Epithelial cell of prostate (primary cell): ENCODE measurements around the gene ITGB8.
A peak's percentile ranks its signal among the peaks of the same experiment; 100 is the strongest.
"Not testable (repeated sequence)": the region's sequence is repeated elsewhere in the genome, so short reads cannot be mapped to it uniquely, and the experiment has no call there.

Experiments used
- DNase-seq: peaks from one replicate; pipeline ENCODE4 v3.0.0-alpha.2; 2011; ENCODE audit warnings: low read depth, low spot score
- H3K27ac ChIP-seq: fragments of 450-650 bp; 2 replicates; pipeline ENCODE4 v1.5.1; 2017; ENCODE audit warnings: mild to moderate bottlenecking

Gene ITGB8

DNA sequence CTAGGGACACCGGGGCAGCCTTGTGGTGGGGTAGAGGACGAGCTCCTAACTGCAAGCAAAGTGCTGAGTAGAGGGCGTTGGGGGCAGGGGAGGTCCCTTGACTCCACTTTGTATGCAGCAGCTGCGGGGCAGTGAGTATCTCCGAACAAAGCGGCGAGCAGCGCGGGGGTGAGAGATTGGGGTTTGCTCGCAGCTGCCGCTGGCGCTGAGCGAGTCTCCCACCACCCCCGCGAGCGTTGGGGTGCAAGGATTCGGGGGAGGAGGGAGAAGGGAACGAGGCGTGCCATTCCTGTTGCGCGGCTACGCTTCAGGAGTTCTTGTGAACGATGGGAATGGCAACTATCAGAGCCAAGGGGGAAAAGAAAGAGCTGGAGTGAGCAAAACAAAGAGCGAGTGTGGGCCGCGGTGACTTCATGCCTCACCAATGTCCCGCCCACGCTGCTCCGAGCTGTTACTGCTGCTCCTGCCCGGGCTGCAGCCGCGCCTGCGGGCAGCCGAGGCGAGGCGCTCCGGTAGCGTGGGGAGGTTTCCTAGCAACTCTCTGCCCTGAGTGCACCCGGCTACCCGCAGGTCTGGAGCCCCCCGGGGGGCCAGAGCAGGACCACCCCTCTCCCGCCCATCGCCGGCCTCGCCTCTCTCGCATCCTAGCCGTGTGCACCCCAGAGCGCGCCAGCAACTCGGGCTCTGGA, at the start of gene ITGB8:
TSS of gene ITGB8 (plus strand) at position 662 of the 689 bp plus-strand sequence. CDS start 907 bp downstream, outside the sequence.
- H3K27ac ChIP-seq, result peak within 1 kb of the TSS; percentile 89
- DNase-seq, result peak; percentile 86

DNA sequence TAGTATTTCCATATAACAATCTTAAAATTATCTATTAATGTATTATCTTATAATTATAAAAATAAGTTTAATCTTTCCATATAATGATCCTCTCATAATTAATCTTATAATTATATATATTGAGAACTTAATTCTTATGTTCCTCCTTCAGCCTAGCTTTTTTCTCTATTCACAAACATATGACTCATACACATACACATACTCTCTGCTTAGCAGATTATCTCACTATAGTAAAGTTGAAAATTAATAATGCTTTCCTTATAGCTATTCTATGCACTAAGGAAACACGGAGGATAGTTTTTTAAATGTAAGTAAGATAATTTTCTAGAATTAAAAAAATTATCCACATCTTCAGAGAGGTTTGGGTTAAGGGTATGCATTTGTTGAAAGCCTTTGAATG, 47.7 kb upstream of the ITGB8 start:
- DNase-seq, result no peak
- H3K27ac ChIP-seq, result no peak overlapping the region

DNA sequence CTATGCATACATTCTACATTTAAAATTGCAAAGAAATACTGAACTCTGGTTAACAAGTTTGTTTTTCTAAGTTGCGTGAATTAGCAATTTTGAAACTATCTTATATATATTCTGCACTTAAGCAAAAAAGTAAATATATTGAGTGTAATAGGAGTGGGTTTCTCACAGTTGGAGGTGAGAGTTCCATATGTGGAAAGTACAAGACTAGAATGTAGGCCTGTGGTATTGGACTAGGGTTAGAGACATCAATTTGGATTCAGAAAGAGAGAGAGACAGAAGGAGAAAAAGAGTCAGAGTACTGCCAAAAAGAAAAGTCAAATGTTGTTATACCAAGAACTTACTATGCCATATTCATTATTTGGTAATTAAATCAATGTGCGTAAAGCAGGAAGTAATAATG, 47.3 kb upstream of the ITGB8 start:
- H3K27ac ChIP-seq, result no peak overlapping the region
- no peak for DNase-seq

DNA sequence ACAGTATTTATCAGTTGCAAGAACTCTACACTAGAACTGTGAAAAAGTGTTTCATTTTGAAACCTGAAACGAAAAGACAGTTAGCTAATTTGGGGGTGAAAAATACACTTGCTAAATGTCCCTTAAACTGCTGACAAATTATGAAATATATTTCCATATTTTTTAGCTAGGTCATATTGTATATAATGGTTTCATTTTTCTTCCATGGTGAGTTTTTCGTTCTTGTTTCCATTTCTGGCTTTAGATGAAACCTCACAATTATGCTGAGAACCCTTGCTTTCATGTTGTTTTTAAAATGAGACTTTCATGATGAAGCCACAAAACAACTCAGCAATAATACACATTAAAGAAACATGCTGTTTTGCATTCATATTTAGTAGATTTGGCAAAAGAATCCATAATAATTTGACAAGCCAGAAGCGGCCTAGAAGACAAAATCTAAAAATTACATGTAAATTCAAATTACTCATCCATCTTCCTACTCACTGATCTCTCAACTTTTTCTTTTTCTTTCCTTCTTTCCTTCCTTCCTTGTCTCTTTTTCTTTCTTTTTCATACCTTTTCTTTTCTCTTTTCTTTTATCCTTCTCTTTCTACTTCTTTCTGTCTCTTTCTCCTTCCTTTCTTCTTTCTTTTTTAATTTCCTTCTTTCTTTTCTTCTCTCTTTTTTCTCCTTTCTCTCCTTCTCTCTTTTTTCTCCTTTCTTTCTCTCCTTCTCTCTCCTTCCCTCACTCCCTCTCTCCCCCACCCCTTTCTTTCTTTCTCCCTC, 46.5 kb upstream of the ITGB8 start:
- H3K27ac ChIP-seq, result no peak overlapping the region
- DNase-seq, result no peak

DNA sequence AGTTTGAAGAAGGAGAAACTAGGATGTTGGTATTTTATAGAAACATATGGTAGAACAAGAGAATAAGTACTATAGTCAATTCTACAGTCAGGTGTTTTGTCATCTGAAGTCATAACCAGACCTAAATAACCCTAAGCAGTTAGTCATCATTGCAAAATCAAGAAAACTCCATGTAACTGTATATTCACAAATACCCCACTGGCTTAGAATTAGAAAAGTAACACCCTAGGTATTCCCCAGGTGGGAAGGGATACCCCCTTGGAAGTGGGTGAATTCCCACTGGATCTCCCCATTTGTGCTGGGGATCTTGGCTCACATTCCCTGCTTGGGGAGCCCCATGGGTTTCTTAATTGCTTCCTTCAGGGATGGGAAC, 45.9 kb upstream of the ITGB8 start:
- no peak overlapping the region for H3K27ac ChIP-seq
- no peak for DNase-seq

DNA sequence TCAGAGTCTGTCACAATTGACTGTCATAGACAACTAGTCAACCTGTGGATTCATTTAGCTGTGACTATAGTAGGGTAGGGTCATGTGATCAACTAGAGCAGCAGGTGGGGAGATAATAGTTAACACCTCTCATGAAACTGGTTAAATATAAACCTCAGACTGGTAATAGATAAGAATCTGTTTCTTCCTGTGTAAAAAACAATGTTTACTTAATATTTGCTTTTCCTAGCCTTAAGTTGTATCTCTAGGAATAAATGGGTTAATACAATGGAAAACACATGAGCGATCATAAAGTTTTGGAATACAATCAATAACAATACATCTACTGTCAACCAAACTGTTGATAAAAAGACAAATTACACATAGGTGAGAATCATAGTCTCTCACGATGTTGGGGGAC, 43.4 kb upstream of the ITGB8 start:
- no peak overlapping the region for H3K27ac ChIP-seq
- no peak for DNase-seq

DNA sequence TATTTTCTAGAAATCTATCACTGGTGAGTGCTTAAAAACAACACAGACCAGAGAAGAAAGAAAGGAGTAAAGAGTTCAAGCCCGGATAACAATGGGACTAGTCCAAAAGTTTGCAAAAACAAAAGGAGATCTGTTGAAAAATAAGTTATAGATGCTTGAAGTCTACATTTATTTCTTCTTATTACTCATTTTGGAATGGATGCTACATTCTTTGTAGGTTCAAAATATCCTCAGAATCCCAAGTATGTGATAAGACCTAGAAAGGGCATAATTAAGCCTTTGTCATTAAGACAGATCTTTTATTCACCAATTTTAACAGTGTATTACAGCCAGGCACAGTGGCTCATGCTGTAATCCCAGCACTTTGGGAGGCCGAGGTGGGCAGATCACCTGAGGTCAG, 42.7 kb upstream of the ITGB8 start:
- no peak overlapping the region for H3K27ac ChIP-seq
- no peak for DNase-seq

DNA sequence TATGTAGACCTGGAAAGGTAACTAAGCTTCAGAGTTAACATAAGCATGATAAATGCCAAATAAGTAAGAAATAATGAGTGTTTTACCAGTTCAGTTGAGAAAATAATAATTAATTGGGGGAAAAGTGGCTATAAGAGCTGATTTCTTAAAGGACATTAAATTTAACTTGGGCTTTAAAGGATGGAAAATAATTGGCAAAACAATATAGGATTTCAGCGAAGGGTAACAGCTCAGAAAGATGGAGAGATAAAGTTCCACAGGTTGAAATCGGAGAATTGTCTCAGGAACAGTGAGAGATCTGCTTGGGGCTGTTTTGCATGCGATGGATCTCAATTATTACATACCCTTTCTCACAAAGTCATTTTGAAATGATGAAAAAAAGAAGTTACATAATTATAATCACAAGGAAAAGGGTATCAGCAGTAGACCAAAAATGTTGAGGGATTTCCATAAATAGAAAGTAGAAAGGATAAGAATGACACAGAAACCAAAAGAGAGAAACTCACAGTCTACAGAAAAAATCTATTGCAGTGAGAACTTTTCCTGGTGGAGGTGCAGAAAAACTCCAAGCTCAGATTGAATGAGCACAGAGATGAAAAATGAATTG, 40.1 kb upstream of the ITGB8 start:
- no peak for DNase-seq
- no peak overlapping the region for H3K27ac ChIP-seq

DNA sequence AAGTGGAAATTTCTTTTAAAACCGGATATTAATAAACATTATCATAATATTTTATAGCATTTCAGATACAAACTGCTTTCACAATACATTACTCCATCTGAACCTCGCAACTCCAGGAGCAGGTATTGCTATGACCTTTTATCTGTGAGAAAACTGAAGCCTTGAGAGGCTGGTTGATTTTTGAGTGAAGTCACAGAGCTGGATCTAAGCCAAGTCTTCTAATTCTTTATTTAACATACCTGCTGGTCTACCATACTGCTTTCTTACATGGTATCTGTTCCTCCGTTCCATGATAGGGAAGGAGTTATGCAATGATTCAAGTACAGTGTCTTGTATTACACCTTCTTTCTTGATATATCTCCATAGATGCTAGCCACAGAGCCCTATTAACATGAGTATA, 37.4 kb upstream of the ITGB8 start:
- DNase-seq, result no peak
- no peak overlapping the region for H3K27ac ChIP-seq

DNA sequence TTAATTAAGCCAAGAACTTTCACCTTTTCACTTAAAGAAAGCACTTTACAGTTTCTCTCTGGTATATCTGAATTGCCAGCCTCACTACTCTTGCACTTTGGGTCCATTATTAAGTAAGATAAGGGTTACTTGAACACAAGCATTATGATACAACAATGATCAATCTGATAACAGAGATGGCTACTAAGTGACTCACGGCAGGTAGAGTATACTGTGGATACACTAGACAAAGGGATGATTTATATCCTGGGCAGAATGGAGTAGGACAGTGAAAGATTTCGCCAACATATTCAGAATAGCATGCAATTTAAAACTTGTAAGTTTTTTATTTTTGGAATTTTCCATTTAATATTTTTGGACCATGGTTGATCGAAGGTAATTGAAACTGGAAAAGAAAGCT, 34.3 kb upstream of the ITGB8 start:
- peak; percentile 34 for DNase-seq
- H3K27ac ChIP-seq, result peak overlapping the region; percentile 26

DNA sequence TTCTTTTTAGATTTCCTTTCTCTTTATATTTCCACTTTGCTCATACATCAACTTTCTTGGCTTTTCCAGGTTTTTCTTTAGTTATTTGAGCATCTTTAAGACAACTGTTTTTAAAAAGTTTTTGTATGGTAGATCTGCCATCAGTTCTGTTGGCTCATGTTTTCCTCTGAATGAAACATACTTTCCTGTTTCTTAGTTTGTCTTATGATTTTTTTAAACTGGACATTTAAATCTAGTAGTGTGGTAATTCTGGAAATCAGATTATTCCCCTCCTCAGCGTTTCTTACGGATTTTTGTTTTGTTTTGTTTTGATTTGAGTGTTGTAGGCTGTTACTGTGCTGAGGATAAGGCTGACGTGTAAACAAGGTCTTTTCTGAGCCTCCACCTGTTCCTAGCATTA, 33.8 kb upstream of the ITGB8 start:
- peak overlapping the region; percentile 26 for H3K27ac ChIP-seq

DNA sequence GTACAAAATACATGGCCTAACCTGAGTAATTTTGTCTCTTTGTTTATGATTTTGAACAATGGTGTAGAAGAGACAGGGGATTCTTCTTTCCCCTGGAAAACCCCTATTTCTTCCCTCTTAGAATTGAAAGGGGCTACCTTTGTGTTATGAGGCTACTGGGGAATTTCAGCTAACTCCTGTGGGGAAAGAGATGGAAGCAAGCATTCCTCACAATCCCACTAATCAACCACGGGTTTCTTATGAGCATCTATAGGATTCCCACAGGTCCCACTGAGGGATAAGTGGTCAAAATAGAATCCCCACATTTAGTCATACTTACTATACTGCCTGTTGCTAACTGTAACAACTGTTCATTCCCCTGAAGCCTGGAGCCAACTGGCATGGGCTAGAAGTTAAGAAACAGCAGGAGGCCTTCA, 32.2 kb upstream of the ITGB8 start:
- no peak overlapping the region for H3K27ac ChIP-seq
- no peak for DNase-seq

More for the DNA sequence above, 33.8 kb upstream of the ITGB8 start:
- DNase-seq, result no peak

DNA sequence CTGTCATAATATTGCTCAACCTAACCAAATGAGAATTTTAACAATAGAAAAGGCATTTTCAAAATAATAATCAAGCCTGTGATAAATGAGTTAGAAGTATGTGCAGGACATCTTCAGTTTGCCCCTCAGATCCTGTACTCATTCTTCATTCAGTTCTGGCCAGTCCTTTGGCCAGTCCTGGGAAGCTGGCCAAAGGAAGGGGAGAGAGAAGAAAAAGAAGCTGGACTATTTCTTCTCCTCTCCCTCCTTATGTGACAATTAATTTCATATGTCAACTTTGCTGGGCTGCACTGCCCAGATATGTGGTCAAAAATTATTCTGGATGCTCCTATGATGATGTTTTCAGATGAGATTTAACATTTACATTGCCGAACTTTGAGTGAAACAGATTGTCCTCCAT, 31.6 kb upstream of the ITGB8 start:
- H3K27ac ChIP-seq, result no peak overlapping the region
- no peak for DNase-seq

DNA sequence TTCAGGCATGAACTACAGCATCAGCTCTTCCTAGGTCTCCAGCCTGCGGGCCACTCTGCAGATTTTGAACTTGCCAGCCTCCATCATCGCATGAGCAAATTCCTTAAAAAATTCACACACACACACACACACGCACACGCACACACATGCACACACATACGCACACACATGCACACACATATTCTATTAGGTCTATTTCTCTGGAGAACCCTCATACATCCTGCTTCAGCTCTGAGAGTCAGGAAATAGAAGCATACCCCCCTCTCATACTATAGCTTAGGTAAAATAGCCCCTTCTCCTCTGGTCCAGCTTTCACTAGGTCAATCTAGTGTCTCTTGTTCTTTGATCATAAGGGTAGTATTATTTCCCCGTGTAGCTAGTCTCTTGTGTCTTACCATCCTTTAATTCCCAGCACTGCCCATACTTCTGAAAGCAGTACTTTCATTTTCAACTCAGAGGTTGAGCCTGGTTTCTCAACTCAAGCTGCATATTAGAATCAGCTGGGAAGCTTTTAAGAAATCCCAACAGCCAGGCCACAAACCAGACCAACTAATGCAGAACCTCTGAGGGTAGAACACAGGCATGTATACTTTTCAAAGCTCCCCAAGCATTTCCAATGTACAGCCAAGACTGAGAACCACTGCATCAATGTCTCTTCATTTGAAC, 30.9 kb upstream of the ITGB8 start:
- H3K27ac ChIP-seq, result no peak overlapping the region
- DNase-seq, result no peak

DNA sequence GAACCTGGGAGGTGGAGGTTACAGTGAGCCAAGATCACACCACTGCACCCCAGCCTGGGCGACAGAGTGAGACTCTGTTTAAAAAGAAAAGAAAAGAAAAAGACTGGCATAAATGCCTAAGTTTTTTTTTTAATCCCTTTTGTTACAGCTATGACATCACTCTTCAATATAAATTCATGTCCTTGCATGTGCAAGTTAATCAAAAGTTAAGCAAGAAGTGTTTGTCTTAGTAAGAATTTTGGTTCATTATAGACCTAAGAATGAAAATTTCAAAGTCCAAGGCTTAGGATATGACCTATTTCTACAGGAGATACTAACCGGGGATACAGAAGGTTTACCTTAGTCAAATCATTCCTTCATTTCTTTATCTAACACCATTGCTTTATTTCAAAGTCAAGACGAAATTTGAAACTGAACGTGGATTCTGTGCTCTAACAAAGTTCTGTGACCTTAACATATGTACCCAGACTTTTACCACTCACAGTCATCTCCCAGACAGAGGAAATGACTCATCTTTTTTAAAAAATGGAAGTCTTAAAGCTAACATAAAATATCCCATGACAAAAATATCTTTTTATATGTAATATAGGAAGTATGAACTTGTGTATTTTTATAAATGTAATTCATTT, 29.3 kb upstream of the ITGB8 start:
- DNase-seq, result peak; percentile 12
- H3K27ac ChIP-seq, result peak overlapping the region; percentile 86

DNA sequence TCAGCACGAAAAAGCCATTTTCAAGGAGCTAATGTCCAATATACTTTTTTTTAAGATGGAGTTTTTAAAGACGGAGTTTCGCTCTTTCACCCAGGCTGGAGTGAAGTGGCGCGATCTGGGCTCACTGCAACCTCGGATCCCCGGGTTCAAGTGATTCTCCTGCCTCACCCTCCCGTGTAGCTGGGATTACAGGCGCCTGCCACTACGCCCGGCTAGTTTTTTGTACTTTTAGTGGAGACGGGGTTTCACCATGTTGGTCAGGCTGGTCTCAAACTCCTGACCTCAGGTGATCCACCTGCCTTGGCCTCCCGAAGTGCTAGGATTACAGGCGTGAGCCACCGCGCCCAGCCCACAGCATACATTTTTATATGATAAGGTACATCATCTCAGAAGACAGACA, 28.4 kb upstream of the ITGB8 start:
- DNase-seq, result not testable (repeated sequence)
- peak overlapping the region; percentile 86 for H3K27ac ChIP-seq

DNA sequence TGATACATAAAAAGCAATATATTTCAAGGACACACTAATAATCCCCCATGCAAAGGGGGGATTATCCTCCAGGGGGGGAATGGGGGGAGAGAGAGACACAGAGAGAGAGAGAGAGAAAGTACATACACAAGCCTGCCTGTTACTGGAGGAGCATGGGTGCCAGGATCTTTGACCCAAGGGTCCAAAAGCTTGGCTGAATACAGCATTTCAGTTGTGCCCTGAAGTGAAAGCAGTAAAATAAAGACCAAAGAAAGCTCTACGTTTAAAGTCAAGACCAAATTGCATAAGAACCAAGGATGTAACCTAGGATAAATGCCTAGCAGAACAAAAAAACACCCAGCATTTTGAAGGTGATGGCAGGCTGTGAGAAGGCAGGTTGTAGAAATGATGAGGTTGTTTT, 27.8 kb upstream of the ITGB8 start:
- no peak for DNase-seq
- no peak overlapping the region for H3K27ac ChIP-seq

DNA sequence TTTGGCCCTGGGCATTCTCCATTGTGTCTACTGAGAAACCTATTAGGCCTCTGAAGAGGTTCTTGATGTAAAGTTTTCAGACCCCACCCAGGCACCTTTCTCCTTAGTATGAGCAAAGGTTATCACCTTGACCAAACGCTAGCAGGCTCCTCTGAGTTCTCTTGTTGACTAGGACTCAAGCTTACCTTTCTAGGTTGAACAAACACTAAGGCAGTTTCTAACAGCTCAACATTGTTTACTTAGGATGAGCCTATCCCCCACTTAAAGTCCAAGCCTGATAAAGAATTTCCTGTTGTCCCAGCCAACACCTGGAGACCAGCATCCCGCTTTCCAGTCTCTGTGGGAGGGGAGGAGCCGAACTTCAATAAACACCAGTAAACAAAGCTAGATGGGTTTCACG, 26.3 kb upstream of the ITGB8 start:
- no peak for DNase-seq

DNA sequence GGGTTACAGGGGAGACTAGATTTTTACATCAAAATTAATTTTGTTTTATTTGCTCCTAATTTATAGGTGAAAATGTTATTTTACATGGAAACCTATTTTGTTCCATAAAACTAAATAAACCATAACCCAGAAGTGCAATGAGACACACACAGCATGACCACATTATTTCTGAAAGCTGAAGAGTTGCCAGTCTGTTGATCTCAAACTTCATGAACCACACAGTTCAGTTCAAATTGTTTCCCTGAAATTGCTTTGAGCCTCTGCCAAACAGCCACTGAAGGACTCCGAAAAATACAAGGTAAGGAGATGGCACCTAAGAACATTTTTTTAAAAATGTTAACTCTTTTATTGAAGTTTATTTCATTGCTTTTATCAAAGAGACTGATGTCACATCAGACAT, 25.0 kb upstream of the ITGB8 start:
- H3K27ac ChIP-seq, result no peak overlapping the region
- no peak for DNase-seq

More for the DNA sequence above, 26.3 kb upstream of the ITGB8 start:
- H3K27ac ChIP-seq, result no peak overlapping the region

DNA sequence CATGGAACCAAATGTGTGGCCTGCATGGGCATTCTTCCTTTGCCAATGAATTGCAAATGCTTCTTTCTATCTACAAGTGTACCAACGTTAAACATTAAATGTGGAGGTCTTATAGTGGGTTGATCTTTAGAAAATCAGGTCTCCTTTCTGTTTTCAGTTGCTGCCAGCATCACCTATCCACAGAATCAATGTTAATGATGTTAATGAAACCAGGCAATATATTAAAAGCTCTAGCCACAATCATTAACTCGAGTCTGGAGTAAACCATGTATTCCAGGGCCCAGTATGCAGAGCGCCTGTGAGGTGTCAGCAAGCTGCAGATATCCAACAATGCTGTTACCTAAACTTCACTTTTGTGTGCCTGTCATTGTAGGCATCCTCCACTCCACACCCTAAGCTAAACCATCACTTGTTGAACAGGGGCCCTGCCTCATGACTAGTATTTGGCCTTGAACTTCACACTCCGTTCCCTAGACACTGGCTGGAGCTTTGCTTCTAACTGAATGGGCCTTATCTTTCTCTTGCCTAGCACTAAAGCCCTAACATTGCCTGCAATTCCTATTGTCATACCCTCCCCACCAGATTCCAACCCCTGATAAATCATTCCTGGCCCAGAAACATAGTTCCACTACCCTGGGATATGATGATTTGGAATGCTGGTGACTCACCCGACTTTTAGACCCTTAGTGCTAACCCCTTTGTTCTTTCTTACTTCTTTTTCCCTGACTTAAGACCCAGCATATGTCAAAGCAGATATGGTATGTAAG, 24.3 kb upstream of the ITGB8 start:
- no peak for DNase-seq
- no peak overlapping the region for H3K27ac ChIP-seq
